HG03457 (cell line): ENCODE measurements around the gene CCNB1IP1.
A peak's percentile ranks its signal among the peaks of the same experiment; 100 is the strongest.
"Not testable (repeated sequence)": the region's sequence is repeated elsewhere in the genome, so short reads cannot be mapped to it uniquely, and the experiment has no call there.

Experiments used
- ATAC-seq: cut with Tn5 transposase; IDR thresholded peaks from one replicate; pipeline ENCODE4 v1.9.1; 2021; ENCODE audit warnings: moderate number of reproducible peaks; ENCODE audit not compliant: unreplicated experiment

CCNB1IP1 gene

DNA sequence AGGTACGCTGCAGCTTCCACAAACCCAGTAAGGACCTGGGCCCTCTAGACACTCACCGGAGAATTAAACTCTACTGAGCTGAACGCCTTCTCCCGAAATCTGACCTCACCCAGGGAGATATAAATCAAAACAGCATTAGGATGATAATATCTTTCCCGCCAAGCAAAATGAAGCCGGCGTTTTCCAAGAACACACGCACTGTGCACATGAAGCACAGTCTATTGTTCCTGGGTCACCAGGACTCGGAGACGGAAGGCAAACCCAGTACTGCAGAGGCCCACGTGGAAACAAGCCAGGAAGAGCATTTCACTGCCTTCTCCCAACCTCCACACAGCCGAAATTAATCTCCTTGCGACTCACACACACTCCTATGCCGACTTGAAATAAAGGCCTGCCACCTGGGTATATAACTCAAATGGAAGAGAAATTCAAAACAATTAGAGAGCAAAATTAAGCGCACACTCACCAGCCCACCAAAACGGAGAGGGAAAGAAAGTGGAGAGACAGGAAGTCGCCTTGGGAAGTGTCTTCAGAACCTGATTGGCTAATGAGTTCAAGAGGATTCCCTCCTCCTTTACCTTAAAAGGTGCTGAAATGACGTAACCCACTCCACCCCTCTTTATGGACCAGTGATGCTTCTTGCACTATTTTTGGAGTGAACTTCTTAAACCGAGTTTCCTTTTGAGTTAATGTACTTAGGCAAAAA lies at the start of gene CCNB1IP1:
CCNB1IP1 (minus strand) TSS at position 492 of the 706 bp plus-strand sequence. CDS start 16,756 bp downstream, outside the sequence.
- peak; percentile 88 for ATAC-seq

DNA sequence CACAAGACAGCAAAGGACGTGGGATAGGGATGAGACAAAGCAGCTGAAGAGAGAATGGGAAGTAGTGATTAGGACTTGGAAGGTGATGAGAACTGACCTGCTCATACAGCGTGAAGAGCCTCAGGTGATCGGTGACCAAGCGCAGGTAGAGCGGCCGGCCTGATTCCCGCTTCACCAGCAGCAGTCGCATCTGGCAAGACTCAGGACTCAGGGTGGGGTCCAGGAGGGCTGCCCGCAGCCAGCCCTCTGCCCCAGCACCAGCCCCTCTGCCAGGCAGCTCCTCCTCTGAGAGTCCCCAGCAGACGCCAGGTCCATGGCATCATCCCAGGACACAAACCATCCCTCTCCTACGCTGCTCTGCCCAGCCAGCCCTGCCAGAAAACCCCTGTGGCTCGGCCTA lies 49.4 kb upstream of the CCNB1IP1 start:
- ATAC-seq, result no peak

GRCh38 chr14:20381341-20381740 lies 48.3 kb upstream of the CCNB1IP1 start:
- no peak for ATAC-seq

- no peak for ATAC-seq
Measured at GRCh38 chr14:20380681-20381080, 47.6 kb upstream of the CCNB1IP1 start.

DNA sequence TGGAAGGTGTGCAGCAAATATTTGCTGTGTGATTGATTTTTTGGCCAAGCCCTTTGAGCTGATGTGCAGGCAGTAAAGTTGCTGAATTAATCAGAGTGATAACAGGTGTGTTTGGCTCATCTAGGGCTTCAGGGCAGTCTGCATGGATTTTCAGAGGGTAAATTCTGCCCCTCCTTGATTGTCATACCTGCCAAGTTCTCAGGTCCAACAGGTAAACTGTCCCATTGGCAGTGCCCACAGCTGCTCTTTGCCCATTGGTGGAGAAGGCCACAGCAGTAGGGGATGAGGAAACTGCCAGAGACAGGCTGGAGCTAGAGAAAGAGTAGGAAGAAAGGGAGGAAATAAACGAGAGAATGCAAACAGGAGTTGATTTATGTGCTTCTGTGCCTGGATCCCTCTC lies 46.7 kb upstream of the CCNB1IP1 start:
- ATAC-seq, result no peak

DNA sequence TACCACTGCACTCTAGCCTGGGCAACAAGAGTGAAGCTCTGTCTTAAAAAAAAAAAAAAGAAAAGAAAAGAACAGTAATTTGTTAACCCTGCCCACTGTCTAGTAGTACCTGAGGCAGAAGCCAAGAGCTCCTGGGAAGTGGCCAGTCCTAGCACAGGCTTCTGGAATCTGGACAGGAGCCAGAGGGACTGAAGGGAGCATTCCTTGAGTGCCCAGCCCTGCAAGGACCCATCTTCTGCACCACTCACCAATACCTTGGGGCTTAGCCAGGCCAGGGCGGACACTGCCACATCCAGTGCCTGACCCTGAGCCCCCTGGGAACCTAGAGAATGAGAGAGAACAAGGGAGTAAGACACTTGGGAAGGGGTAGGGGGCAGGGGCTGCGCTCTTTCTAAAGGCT lies 44.1 kb upstream of the CCNB1IP1 start:
- no peak for ATAC-seq

GRCh38 chr14:20376071-20376588 lies 43.1 kb upstream of the CCNB1IP1 start:
- no peak for ATAC-seq

- no peak for ATAC-seq
Measured at GRCh38 chr14:20375471-20375870, 42.4 kb upstream of the CCNB1IP1 start.

DNA sequence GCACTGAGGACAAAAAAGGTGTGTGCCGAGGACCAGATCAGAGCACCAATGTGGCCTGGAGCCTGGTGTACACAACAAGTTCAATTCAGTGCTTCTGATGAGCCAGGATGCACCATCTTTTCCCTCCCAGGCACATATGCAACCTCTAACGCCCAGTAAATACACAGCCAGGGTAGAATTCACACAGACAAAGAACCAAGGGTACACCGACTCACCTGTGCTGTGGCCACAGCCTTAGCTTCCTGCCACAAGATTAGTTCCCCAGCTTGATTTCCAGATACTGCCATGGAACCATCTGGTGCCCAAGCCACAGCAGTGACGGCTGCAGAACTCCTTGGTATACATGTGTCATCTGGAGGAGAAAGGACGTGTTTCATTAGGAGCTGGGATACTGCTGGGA lies 39.7 kb upstream of the CCNB1IP1 start:
- ATAC-seq, result no peak

- ATAC-seq, result no peak
Measured at GRCh38 chr14:20365928-20366327, 32.8 kb upstream of the CCNB1IP1 start.

DNA sequence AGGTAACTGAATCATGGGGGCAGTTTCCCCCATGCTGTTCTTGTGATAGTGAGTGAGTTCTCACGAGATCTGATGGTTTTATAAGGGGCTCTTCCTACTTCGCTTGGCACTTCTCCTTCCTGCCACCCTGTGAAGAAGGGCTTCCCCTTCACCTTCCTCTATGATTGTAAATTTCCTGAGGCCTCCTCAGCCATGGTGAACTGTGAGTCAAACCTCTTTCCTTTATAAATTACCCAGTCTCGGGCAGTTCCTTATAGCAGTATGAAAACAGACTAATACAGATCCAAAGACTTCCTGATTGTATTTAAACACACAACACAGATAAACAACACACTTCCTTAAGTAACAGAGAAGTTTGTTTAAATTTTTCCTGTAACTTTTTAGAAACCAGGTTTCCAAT lies 25.4 kb upstream of the CCNB1IP1 start:
- ATAC-seq, result not testable (repeated sequence)

DNA sequence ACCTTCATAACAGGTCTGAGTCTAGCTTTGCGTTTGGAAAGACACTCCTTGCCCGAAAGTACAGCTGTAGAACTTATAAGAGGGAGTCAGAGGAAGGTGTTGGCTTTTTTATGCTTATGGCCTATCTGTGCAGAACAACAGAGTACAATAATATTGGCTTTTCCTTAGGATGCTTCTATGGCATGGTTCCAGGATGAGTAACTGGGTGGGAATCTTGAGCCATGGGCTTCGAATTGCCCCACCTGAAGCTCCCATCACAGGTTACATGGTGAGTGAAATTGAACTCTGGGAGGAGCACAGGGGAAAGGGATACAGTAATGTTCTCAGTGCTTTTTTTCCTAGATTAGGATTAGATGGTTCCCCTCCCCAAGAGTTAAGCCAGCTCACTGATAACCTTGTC lies 23.3 kb upstream of the CCNB1IP1 start:
- ATAC-seq, result no peak

DNA sequence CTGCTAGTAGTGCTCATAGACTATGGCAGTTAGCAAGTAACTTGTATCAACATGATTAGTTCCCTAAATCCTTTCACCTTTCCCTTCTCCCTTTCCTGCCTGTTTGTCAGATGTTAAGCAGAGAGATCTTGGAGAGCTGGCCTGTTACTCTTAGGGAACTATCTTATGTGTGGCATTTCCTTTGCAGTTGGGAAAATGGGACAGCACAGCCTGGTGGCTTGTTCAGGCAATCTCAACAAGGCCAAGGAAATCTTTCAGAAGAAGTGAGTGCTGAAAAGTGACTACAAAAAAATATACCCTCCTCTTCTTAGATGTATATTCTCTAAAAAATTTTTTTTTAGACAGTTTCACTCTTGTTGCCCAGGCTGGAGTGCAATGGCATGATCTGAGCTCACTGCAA lies 17.8 kb upstream of the CCNB1IP1 start:
- ATAC-seq, result no peak

DNA sequence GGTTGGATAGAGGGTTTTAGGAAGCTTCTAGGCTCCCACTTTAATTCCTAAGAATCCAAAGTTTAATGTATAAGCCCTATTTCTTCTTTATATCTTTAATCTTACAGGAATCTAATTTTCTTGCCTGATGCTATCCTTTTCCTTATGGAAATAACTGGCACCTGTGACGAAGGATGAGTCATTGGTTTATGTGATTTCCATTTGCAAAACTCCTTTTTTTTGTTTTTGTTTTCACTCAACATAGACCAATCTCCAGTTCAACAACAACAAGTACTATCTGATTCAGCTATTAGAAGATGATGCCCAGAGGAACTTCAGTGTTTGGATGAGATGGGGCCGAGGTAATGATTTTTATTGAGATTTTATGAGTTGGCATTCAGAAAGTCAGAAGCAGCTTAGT lies 17.2 kb upstream of the CCNB1IP1 start:
- no peak for ATAC-seq

- no peak for ATAC-seq
Measured at GRCh38 chr14:20347747-20348146, 14.7 kb upstream of the CCNB1IP1 start.

DNA sequence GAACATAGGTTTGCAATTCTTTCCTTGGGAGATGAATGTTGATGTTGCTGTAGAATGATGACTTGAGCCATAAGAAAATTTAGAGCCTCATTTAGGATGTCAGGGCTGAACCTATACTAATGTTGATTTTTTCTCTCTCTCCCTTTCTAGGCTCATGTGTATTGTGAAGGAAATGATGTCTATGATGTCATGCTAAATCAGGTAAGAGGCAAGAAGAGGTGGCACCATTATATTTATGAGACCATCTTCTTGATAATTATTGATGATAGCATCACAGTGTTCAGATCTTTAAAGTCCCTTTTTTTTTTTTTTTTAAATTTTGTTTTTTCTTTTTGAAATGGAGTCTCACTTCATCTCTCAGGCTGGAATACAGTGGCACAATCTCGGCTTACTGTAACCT lies 13.6 kb upstream of the CCNB1IP1 start:
- ATAC-seq, result no peak

DNA sequence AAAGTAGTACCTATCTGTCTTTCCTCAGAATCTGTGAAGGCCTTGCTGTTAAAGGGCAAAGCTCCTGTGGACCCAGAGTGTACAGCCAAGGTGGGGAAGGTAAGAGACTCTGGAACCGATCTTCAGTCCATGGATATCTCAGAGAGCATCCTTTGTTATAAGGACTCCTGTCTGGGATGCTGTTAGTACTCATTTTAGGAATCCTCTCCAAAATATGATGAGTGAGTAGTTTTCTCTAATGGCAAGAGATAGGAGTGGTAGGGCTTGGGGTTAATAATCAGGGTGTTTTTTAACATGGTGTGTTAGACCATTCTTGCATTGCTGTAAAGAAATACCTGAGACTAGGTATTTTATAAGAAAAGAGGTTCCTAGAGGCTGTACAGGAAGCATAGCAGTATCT lies 12.3 kb upstream of the CCNB1IP1 start:
- no peak for ATAC-seq

DNA sequence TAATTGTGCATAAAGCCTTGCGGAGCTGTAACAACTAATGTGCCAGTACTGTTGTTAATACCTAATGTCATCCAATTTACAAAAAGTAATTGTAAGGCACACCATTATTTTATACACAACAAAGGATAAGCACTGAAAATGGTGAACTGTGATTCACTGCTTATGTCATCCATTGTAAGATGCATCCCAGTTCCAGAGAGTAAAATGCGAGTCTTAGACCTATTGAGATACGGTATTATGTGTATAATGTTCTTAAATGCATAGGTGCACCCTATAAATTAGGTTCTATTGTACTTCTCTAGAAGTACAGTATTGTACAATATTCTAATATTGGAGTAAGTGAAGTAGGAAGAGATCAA lies 10.8 kb upstream of the CCNB1IP1 start:
- no peak for ATAC-seq

DNA sequence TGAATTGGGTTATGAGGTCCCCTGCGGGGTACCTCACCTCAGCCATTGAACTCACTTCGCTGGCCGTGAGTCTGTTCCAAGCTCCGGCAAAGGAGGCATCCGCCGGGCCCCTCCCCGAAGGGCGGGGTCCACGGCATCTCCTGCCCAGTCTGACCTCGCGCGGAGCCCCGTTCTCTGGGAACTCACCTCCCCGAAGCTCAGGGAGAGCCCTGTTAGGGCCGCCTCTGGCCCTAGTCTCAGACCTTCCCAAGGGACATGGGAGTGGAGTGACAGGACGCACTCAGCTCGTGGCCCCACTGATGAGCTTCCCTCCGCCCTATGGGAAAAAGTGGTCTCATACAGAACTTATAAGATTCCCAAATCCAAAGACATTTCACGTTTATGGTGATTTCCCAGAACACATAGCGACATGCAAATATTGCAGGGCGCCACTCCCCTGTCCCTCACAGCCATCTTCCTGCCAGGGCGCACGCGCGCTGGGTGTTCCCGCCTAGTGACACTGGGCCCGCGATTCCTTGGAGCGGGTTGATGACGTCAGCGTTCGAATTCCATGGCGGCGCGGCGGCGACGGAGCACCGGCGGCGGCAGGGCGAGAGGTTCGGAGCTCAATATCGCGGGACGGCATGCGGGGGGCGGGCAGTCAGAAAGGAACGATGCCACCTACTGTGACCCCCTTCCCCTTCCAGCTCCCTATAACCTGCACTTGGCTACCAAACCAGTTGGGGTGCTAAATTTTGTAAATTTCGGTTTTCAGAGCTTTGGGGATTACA lies 10.2 kb upstream of the CCNB1IP1 start, which contains the start of gene PARP2:
PARP2 (plus strand) TSS at position 544 of the 770 bp plus-strand sequence; CDS start at position 551, 7 bp downstream.
- peak; percentile 90 for ATAC-seq

DNA sequence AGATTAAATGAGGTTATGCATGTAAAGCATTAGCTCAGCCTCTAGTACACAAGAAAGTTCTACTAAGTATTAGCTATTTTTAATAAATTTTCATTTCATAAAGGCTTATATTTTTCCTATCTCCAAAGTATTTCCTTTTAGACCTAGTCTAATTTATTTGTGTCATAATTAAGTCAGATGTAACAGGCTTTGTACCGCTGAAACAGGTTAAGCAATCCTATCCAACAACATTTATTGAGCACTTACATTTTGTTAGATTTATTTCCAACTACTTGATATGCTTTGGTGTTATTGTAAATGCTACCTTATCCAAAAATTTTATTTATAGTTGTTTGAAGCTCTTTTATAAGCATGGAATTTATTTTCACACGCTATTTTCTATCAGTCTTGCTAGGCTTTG lies 8.6 kb upstream of the CCNB1IP1 start:
- ATAC-seq, result no peak

GRCh38 chr14:20341032-20341431 lies 8.0 kb upstream of the CCNB1IP1 start:
- ATAC-seq, result not testable (repeated sequence)

- no peak for ATAC-seq
Measured at GRCh38 chr14:20334017-20334416, 938 bp upstream of the CCNB1IP1 start.
